Epithelial cell of proximal tubule (primary cell): ENCODE measurements around the gene ANP32B. TPM values are rescaled to one million over a fixed set of nuclear protein-coding genes. Genes with fewer than 3 reads are reported as not detected.

Experiments used
- total RNA-seq: library from RNA; depleted of rRNA; stranded (reverse); fragments of >200 nt; gene quantifications from 2 replicates; pipeline ENCODE4 v1.2.3, GENCODE V29; 2015

Gene ANP32B
- total RNA-seq, 1 donor from 2014 or later, result 35.8 TPM

Other genes starting within 250 kb of the ANP32B start
- 0.35 and 1.1 TPM in 2 replicates for gene FOXE1, start 130.1 kb upstream of the ANP32B start, total RNA-seq
- 12.2 and 18.2 TPM in 2 replicates for gene TRMO, start 60.8 kb upstream of the ANP32B start, total RNA-seq
- gene HEMGN, start 45.2 kb upstream of the ANP32B start, total RNA-seq, result not detected in 2 replicates
- gene NANS, start 73.4 kb downstream of the ANP32B start, total RNA-seq, result 117 and 147 TPM in 2 replicates
- 8.1 and 9.5 TPM in 2 replicates for gene TRIM14, start 135.9 kb downstream of the ANP32B start, total RNA-seq
- 3.7 and 5.7 TPM in 2 replicates for gene CORO2A, start 209.3 kb downstream of the ANP32B start, total RNA-seq